ENCODE results near the gene GRK5. TPM values are rescaled to one million over a fixed set of nuclear protein-coding genes. Genes with fewer than 3 reads are reported as not detected.

The GRK5 gene
- total and polyA plus RNA-seq, 9 of the 15 experiments (the other 6 are each of a cell fraction or from before 2014, with no cell fraction given) = 0.46 to 0.83 (median 0.67) TPM; not detected in 2

DNA sequence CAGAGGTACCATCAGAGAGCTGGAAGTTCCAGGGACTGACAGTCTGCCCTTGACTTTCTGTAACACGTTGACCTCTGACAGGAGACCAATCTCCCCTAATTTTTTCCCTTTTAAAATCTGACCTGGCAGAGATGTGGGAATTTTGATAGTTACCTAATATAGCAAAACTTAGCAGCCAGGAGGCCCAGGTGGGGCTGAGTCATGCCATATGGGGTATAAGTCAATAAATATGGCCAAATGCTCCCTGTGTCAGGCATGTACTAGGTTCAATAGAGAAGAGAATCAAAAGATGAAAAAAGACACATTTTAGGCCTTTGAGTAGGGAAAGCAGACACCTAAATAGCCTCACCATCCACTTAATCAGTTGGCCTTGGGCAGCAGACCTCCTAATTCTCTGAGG is 6.1 kb upstream of the GRK5 start:
- ChIA-PET CTCF (ENCODE audit: low intra/inter-chr PET ratio) (interaction anchor here (2.2 to 4.4 kb wide), 2 partner anchors 216 to 245 kb away, joined by 9 to 21 read pairs; no protein-coding TSS in a partner anchor), POLR2A (no interaction called here)
- H3K9me1 ChIP-seq (ENCODE audit: control insufficient read depth, insufficient read depth, low read length) = no peaks in the 10 kb centered on the region
- H4K20me1 ChIP-seq (replicated peaks; ENCODE audit: control insufficient read depth, insufficient read depth, low read length) = no peaks in the 10 kb centered on the region
- WGBS (ENCODE audit: insufficient coverage, low coverage, missing lambda C conversion rate) = 17% methylated on average over 1 of the region's 1 CpG
- in situ Hi-C loops (cut with MboI) (loop anchor here (5.0 kb wide), 1 partner anchor 216 kb away; no protein-coding TSS in a partner anchor), intact Hi-C loops (cut with micrococcal nuclease) (no loop called here)
- no peak overlapping the region for H3K4me2 ChIP-seq (ENCODE audit: insufficient read depth, low read length)
- H3K9ac ChIP-seq (ENCODE audit: insufficient read depth in 1 of 2, low read depth in 2 of 2, low read length in 2 of 2) = no peak overlapping the region
- BruUV-seq (replicated peaks) = no TSS peak
- H3K4me1 ChIP-seq (replicated peaks in 1 of 2; ENCODE audit: control insufficient read depth in 2 of 2, insufficient read depth in 2 of 2, low read length in 2 of 2) = peaks cover 0 to 1% of the 10 kb centered on the region in 2 experiments; a peak in 4 of 5 replicates
- no peak for TF ChIP-seq ZNF668 (CRISPR knock-in tag; IDR thresholded peaks at IDR 0.05)
- TF ChIP-seq, protein P1, sequence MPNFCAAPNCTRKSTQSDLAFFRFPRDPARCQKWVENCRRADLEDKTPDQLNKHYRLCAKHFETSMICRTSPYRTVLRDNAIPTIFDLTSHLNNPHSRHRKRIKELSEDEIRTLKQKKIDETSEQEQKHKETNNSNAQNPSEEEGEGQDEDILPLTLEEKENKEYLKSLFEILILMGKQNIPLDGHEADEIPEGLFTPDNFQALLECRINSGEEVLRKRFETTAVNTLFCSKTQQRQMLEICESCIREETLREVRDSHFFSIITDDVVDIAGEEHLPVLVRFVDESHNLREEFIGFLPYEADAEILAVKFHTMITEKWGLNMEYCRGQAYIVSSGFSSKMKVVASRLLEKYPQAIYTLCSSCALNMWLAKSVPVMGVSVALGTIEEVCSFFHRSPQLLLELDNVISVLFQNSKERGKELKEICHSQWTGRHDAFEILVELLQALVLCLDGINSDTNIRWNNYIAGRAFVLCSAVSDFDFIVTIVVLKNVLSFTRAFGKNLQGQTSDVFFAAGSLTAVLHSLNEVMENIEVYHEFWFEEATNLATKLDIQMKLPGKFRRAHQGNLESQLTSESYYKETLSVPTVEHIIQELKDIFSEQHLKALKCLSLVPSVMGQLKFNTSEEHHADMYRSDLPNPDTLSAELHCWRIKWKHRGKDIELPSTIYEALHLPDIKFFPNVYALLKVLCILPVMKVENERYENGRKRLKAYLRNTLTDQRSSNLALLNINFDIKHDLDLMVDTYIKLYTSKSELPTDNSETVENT (CRISPR knock-in tag; IDR thresholded peaks at IDR 0.05) = no peak
- TF ChIP-seq MAZ (CRISPR knock-in tag; conservative IDR thresholded peaks at IDR 0.05 in 1 of 2, IDR thresholded peaks at IDR 0.05 in 1 of 2) = no peak
- TF ChIP-seq SRSF3 (IDR thresholded peaks at IDR 0.05; ENCODE audit: insufficient read depth, low read length) = no peak
- TF ChIP-seq RFX7 (CRISPR knock-in tag; IDR thresholded peaks at IDR 0.05) = no peak
- no peak for TF ChIP-seq ZNF507 (tag; conservative IDR thresholded peaks at IDR 0.05)
- TF ChIP-seq ZSCAN29 (IDR thresholded peaks at IDR 0.05) = no peak
- TF ChIP-seq ZNF217 (CRISPR knock-in tag; IDR thresholded peaks at IDR 0.05) = no peak
- TF ChIP-seq, protein P2, sequence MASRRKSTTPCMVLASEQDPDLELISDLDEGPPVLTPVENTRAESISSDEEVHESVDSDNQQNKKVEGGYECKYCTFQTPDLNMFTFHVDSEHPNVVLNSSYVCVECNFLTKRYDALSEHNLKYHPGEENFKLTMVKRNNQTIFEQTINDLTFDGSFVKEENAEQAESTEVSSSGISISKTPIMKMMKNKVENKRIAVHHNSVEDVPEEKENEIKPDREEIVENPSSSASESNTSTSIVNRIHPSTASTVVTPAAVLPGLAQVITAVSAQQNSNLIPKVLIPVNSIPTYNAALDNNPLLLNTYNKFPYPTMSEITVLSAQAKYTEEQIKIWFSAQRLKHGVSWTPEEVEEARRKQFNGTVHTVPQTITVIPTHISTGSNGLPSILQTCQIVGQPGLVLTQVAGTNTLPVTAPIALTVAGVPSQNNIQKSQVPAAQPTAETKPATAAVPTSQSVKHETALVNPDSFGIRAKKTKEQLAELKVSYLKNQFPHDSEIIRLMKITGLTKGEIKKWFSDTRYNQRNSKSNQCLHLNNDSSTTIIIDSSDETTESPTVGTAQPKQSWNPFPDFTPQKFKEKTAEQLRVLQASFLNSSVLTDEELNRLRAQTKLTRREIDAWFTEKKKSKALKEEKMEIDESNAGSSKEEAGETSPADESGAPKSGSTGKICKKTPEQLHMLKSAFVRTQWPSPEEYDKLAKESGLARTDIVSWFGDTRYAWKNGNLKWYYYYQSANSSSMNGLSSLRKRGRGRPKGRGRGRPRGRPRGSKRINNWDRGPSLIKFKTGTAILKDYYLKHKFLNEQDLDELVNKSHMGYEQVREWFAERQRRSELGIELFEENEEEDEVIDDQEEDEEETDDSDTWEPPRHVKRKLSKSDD (conservative IDR thresholded peaks at IDR 0.05; ENCODE audit: low read length) = no peak
- no peak for TF ChIP-seq NR4A1 (CRISPR knock-in tag; IDR thresholded peaks at IDR 0.05)
- no peak for TF ChIP-seq NR4A1 (tag; IDR thresholded peaks at IDR 0.05)
- TF ChIP-seq, protein P3, sequence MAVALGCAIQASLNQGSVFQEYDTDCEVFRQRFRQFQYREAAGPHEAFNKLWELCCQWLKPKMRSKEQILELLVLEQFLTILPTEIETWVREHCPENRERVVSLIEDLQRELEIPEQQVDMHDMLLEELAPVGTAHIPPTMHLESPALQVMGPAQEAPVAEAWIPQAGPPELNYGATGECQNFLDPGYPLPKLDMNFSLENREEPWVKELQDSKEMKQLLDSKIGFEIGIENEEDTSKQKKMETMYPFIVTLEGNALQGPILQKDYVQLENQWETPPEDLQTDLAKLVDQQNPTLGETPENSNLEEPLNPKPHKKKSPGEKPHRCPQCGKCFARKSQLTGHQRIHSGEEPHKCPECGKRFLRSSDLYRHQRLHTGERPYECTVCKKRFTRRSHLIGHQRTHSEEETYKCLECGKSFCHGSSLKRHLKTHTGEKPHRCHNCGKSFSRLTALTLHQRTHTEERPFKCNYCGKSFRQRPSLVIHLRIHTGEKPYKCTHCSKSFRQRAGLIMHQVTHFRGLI (CRISPR knock-in tag; IDR thresholded peaks at IDR 0.05) = no peak
- no peak for TF ChIP-seq DPF2 (IDR thresholded peaks at IDR 0.05)
- no peak overlapping the region for H3K27ac ChIP-seq (ENCODE audit: extremely low read depth, low read depth, low read length)
- DNase-seq (ENCODE audit: extremely low read depth in 1 of 4, low spot score in 3 of 4) (no peak), ATAC-seq (no peak), FAIRE-seq (no peak)
- H2AFZ ChIP-seq (ENCODE audit: low read depth, low read length) = no peak overlapping the region
- H3K79me2 ChIP-seq (ENCODE audit: control insufficient read depth, insufficient read depth, low read length) = no peaks in the 10 kb centered on the region
- no peaks in the 10 kb centered on the region for H3K9me3 ChIP-seq (replicated peaks; ENCODE audit: control insufficient read depth, insufficient read depth, low read depth, low read length)
- H3K27me3 ChIP-seq (ENCODE audit: control insufficient read depth in 2 of 2, insufficient read depth in 2 of 2, low read length in 2 of 2) = no peaks in the 10 kb centered on the region
- no peaks in the 10 kb centered on the region for H3K36me3 ChIP-seq (ENCODE audit: control insufficient read depth, insufficient read depth, low read length)
- H3K4me3 ChIP-seq = no peak overlapping the region

Measured in K562 (cell line).